Stimulated activated naive B cell treated with anti-CD40 and anti-IgM and Interleukin-4, amounts not matched to agents 10 μg/mL and 1 μg/mL and 100 μg/mL, for 72 hours (primary cell): ENCODE data around the gene ANKHD1.
A peak's percentile ranks its signal among the peaks of the same experiment; 100 is the strongest.
"Not testable (repeated sequence)": the region's sequence is repeated elsewhere in the genome, so short reads cannot be mapped to it uniquely, and the experiment has no call there.

Source experiments
- ATAC-seq, 2 donors: fragments of 150-1000 bp; cut with Tn5 transposase; replicated peaks; 2 replicates each; pipeline ENCODE4 v1.10.0; 2021; ENCODE audit warnings: moderate library complexity in 1 of 2
- DNase-seq: peaks from one replicate; pipeline ENCODE4 v3.0.0; 2021
- H3K27ac Mint-ChIP-seq: one replicate; pipeline ENCODE4 v1.8.0; 2022; ENCODE audit warnings: mild to moderate bottlenecking, mixed read lengths
- H3K27me3 Mint-ChIP-seq, 2 donors: one replicate each; pipeline ENCODE4 v1.8.0; 2022; ENCODE audit warnings: mixed read lengths in 2 of 2
- H3K36me3 Mint-ChIP-seq, 2 donors: one replicate each; pipeline ENCODE4 v1.8.0; 2022; ENCODE audit warnings: mixed read lengths in 2 of 2, mild to moderate bottlenecking in 1 of 2
- H3K4me1 Mint-ChIP-seq, 2 donors: one replicate each; pipeline ENCODE4 v1.8.0; 2022; ENCODE audit warnings: mixed read lengths in 2 of 2, mild to moderate bottlenecking in 1 of 2
- H3K4me3 Mint-ChIP-seq, 2 donors: one replicate each; pipeline ENCODE4 v1.8.0; 2022; ENCODE audit warnings: mild to moderate bottlenecking in 2 of 2, mixed read lengths in 2 of 2, moderate library complexity in 1 of 2
- H3K9me3 Mint-ChIP-seq, 2 donors: one replicate each; pipeline ENCODE4 v1.8.0; 2022; ENCODE audit warnings: mixed read lengths in 2 of 2, mild to moderate bottlenecking in 1 of 2

ANKHD1 gene

DNA sequence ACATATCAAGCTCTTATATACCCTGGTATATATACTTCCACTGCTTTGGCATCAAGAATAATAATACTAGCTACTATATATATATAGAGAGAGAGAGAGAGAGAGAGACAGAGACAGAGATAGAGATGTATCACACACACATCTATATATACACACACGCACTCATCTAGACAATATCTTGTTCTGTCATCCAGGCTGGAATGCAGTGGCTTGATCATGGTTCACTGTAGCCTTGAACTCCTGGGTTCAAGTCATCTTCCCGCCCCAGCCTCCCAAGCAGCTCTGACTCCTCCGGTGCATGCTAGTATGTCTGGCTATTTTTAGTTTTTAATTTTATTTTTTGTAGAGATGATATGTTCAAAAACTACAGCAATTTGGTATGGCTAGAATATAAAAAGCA is 22.5 kb downstream of the ANKHD1 start:
- Mint-ChIP-seq H3K4me1 (peaks cover 22 to 33% of the 10 kb centered on the region in 2 donors), H3K36me3 (peaks cover 24 to 31% of the 10 kb centered on the region in 2 donors), H3K27ac (no peak overlapping the region), H3K27me3 (no peaks in the 10 kb centered on the region), H3K9me3 (no peaks in the 10 kb centered on the region), H3K4me3 (no peak overlapping the region)
- DNase-seq (no peak), ATAC-seq (no peak)

DNA sequence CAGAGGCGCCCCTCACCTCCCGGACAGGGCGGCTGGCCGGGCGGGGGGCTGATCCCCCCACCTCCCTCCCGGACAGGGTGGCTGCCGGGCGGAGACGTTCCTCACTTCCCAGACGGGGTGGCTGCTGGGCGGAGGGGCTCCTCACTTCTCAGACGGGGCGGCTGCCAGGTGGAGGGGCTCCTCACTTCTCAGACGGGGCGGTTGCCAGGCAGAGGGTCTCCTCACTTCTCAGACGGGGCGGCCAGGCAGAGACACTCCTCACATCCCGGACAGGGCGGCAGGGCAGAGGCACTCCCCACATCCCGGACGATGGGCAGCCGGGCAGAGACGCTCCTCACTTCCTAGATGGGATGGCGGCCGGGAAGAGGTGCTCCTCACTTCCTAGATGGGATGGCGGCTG is 26.1 kb downstream of the ANKHD1 start:
- H3K27me3 Mint-ChIP-seq, DNase-seq, ATAC-seq, H3K9me3 Mint-ChIP-seq, H3K4me3 Mint-ChIP-seq, H3K27ac Mint-ChIP-seq: not testable (repeated sequence)
- Mint-ChIP-seq H3K36me3 (peaks cover 8 to 17% of the 10 kb centered on the region in 2 donors), H3K4me1 (peaks cover 11 to 22% of the 10 kb centered on the region in 2 donors)

DNA sequence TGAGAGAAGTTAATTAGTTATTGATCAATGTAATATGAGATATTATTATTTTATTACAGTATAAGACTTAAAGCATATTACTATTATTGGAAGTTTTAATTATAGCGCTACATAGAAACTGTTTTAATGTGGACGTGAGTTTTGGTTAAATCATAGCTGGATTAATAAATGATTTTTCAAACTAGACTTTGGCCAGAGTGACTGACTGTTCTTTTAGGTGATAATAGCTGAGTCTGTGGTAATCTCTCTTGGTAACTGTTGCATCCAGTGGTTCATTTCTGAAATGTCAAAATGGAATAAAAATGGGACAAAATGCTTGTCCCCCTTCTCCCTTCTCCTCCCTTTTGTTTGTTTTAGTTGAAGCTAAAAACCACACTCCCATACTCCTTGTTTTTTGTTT is 28.1 kb downstream of the ANKHD1 start:
- Mint-ChIP-seq H3K4me1 (peaks cover 8 to 11% of the 10 kb centered on the region in 2 donors), H3K27ac (no peak overlapping the region), H3K36me3 (peaks cover 10 to 11% of the 10 kb centered on the region in 2 donors), H3K4me3 (no peak overlapping the region), H3K9me3 (no peaks in the 10 kb centered on the region), H3K27me3 (no peaks in the 10 kb centered on the region)
- ATAC-seq (no peak), DNase-seq (no peak)

DNA sequence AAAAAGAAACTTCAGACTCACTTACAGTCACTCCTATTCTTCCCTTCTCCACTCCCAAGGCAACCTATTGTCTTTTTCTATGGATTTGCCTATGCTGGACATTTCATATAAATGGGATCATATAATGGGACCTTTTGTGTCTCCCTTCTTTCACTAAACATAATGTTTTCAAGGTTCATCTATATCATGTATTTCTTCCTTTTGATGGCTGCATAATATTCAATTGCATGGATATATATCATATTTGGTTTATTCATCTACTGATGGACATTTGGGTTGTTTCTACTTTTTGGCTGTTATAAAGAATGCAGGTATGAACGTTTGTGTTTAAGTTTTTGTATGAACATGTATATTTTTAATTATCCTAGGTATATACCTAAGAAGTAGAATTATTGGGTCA is 30.6 kb downstream of the ANKHD1 start:
- ATAC-seq = no peak
- peaks cover 15 to 17% of the 10 kb centered on the region in 2 donors for H3K36me3 Mint-ChIP-seq
- no peak overlapping the region for H3K4me3 Mint-ChIP-seq
- no peaks in the 10 kb centered on the region for H3K9me3 Mint-ChIP-seq
- H3K27me3 Mint-ChIP-seq = no peaks in the 10 kb centered on the region
- no peak overlapping the region for H3K27ac Mint-ChIP-seq
- no peak for DNase-seq
- H3K4me1 Mint-ChIP-seq = peaks cover 8 to 13% of the 10 kb centered on the region in 2 donors

DNA sequence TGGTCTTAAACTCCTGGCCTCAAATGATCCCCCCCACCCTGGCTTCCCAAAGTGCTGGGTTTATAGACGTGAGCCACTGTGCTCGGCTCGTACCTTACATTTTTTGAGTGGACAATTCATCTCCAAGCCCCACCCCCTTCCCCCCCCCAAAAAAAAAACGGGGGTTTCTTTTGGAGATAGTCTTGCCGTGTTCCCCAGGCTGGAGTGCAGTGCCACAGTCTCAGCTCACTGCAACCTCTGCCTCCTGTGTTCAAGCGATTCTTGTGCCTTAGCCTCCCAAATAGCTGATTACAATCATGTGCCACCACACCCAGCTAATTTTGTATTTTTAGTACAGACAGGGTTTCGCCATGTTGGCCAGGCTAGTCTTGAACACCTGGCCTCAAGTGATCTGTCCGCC is 31.3 kb downstream of the ANKHD1 start:
- H3K4me3 Mint-ChIP-seq = no peak overlapping the region
- no peak for DNase-seq
- no peak overlapping the region for H3K27ac Mint-ChIP-seq
- H3K9me3 Mint-ChIP-seq = no peaks in the 10 kb centered on the region
- no peak for ATAC-seq
- H3K27me3 Mint-ChIP-seq = no peaks in the 10 kb centered on the region
- peaks cover 15 to 19% of the 10 kb centered on the region in 2 donors for H3K36me3 Mint-ChIP-seq
- H3K4me1 Mint-ChIP-seq = peaks cover 8 to 13% of the 10 kb centered on the region in 2 donors

DNA sequence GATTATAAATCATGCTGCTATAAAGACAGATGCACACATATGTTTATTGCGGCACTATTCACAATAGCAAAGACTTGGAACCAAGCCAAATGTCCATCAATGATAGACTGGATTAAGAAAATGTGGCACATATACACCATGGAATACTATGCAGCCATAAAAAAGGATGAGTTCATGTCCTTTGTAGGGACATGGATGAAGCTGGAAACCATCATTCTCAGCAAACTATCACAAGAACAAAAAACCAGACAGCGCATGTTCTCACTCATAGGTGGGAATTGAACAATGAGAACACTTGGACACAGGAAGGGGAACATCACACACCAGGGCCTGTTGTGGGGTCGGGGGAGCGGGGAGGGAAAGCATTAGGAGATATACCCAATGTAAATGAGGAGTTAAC is 55.7 kb downstream of the ANKHD1 start:
- DNase-seq, H3K4me3 Mint-ChIP-seq, H3K27me3 Mint-ChIP-seq, H3K4me1 Mint-ChIP-seq, H3K27ac Mint-ChIP-seq, ATAC-seq: not testable (repeated sequence)
- H3K36me3 Mint-ChIP-seq = peaks cover 45 to 65% of the 10 kb centered on the region in 2 donors
- peaks cover 4 to 11% of the 10 kb centered on the region in 2 donors for H3K9me3 Mint-ChIP-seq

DNA sequence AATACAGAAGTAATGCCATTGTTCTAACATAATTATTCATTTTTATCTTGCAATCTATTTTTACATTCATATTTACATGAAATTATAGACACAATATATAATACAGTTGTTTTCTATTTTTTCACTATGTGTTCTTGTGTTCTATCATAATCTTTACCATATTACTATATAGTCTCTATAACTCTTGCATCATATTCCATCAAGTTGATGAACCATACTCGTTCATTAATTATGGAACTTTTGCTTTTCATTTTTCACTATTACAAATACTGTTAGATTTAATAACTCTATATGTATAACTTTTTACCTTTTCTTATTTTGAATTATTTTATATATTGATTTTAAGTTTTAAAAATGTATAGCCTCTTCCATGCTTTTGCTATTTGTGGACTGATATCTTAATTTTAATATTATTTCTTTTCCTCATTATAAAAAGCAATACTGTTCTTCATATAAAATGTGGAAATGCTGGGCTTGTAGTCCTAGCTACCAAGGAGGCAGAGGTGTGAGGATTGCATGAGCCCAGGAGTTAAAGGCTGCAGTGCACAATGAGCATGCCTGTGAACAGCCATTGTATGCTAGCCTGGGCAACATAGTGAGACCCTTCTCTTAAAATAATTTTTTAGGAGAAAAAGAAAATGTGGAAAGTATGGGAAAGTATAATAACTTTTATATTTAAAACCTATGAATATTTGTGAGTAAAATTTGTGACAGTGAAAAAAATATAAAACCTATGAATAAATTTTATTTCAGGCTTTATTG is 65.5 kb downstream of the ANKHD1 start:
- H3K27ac Mint-ChIP-seq = no peak overlapping the region
- H3K4me3 Mint-ChIP-seq = no peak overlapping the region
- no peaks in the 10 kb centered on the region for H3K9me3 Mint-ChIP-seq
- DNase-seq (no peak), ATAC-seq (no peak)
- peaks cover 11 to 35% of the 10 kb centered on the region in 2 donors for H3K36me3 Mint-ChIP-seq
- no peaks in the 10 kb centered on the region for H3K27me3 Mint-ChIP-seq
- peaks cover 0 to 1% of the 10 kb centered on the region in 2 donors for H3K4me1 Mint-ChIP-seq

DNA sequence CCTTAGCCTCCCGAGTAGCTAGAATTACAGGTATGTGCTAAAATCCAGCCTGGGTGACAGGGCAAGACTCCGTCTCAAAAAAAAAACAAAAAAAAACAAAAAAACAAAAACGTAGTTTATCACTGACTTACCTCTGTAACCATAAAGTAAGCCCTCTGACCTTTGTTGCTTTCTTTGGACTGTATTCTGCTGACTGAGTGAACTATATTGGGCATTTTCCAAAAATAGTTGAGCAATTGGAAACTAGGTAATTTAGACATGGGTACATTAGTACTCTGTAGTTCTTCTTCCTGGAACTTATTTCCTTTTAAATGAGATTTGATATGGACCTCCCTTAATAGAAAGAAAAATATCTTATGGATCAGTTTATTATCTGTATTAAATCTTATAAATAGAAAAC is 66.6 kb downstream of the ANKHD1 start:
- Mint-ChIP-seq H3K9me3 (no peaks in the 10 kb centered on the region), H3K27me3 (no peaks in the 10 kb centered on the region), H3K27ac (no peak overlapping the region), H3K36me3 (peaks cover 9 to 30% of the 10 kb centered on the region in 2 donors), H3K4me3 (no peak overlapping the region), H3K4me1 (no peaks in the 10 kb centered on the region)
- ATAC-seq (no peak), DNase-seq (no peak)

DNA sequence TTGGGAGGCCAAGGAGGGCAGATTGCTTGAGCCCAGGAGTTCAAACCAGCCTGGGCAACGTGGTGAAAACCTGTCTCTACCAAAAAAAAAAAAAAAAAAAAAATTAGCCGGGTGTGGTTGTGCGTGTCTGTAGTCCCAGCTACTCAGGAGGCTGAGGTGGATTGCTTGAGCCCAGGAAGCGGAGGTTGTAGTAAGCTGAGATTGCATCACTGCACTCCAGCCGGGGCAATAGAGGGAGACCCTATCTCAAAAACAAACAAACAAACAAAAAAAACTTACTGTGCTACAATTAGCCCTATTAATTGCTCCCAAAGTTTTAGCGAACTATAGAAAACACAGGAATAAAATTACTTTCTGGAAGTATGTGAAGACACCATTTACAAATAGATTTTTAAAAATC is 67.6 kb downstream of the ANKHD1 start:
- Mint-ChIP-seq H3K27ac (peak overlapping the region; percentile 66), H3K36me3 (peaks cover 12 to 36% of the 10 kb centered on the region in 2 donors)

DNA sequence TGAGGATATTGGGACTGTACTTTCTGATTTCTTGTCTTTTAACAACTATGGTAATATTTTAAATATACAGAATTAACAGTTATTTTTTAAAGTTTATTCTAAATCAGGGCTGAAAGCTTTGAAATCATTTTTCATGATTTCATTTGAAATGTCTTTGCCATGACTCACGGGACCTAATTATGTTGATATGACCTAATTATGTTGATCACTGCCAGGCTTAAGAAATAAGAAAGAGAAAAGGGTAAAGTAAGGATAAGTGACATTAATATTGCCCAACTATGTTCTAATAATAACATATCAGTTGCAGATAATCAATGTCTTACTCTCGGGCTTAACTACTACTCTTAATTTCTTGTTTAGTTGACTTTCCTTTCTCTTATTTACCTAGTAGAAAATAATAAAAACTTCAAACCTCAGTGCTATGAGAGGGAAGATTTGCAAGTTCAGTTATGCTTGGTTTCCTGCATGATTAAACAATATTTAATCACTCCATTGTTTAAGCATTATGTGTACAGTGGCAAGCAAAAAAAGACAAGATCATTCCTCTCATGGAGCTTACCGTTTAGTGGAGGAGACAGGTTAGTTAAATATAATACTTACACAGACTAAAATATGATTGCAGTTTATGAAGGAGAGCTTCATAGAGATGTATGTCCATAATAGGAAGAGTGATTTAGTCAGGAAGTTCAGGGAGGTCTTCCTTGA is 78.8 kb downstream of the ANKHD1 start:
- H3K27me3 Mint-ChIP-seq = no peaks in the 10 kb centered on the region
- ATAC-seq = no peak
- no peaks in the 10 kb centered on the region for H3K4me1 Mint-ChIP-seq
- no peak overlapping the region for H3K27ac Mint-ChIP-seq
- peaks cover 8 to 18% of the 10 kb centered on the region in 2 donors for H3K36me3 Mint-ChIP-seq
- H3K9me3 Mint-ChIP-seq = no peaks in the 10 kb centered on the region
- DNase-seq = no peak
- no peak overlapping the region for H3K4me3 Mint-ChIP-seq

More for the DNA sequence above, 67.6 kb downstream of the ANKHD1 start:
- H3K4me3 Mint-ChIP-seq = no peak overlapping the region
- H3K27me3 Mint-ChIP-seq = no peaks in the 10 kb centered on the region
- no peak for DNase-seq
- H3K4me1 Mint-ChIP-seq = no peaks in the 10 kb centered on the region
- no peak for ATAC-seq
- no peaks in the 10 kb centered on the region for H3K9me3 Mint-ChIP-seq

DNA sequence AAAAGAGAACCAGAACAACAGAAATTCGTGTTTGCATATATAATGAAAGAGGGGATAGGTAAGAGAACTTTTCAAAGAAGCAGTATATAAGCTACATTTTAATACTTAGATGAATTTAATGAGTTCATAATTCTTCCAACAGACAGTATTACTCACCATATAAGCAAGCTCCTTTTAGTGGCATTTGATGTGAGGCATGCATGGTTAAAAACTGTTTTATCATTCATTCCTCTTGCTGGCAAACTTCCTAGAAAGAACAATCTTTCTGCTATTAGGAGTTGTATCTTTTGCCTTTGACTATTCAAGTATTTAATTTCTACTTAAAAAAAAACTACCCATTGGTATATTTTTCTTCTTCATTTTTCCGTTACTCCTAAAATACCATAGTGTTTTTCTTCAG is 80.1 kb downstream of the ANKHD1 start:
- DNase-seq (no peak), ATAC-seq (no peak)
- H3K36me3 Mint-ChIP-seq = peaks cover 8 to 12% of the 10 kb centered on the region in 2 donors
- H3K4me3 Mint-ChIP-seq = no peak overlapping the region
- no peaks in the 10 kb centered on the region for H3K27me3 Mint-ChIP-seq
- no peaks in the 10 kb centered on the region for H3K4me1 Mint-ChIP-seq
- H3K9me3 Mint-ChIP-seq = no peaks in the 10 kb centered on the region
- no peak overlapping the region for H3K27ac Mint-ChIP-seq

DNA sequence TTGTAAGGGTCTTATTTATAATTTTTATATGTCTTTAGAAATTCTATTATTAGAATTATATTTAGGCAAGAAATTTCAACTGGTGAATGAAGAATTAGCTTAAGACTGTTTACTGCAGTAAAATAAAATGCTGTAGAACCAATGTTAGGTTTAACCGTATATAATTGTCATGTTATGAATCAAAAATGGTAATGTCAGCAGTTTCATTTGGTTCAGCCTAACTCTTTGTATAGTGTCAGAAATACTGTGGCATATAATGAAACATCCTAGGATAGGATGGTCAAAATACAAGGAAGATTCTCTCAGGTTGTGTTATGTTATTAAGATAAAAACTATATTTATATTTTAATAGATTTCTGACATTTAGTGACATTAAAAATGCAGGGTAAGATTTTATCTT is 81.4 kb downstream of the ANKHD1 start:
- no peaks in the 10 kb centered on the region for H3K27me3 Mint-ChIP-seq
- DNase-seq = no peak

DNA sequence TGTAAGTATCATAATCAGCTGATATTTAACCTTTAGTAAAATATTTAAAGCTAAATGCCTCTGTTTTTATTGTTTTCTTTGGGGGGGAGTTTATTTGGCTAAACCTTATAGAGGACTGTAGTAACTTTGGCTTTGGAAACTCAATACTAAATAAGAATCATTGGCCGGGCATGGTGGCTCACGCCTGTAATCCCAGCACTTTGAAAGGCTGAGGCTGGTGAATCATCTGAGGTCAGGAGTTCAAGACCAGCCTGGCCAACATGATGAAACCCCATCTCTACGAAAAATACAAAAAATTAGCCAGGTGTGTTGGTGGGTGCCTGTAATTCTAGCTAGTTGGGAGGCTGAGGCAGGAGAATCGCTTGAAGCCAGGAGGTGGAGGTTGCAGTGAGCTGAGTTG is 86.5 kb downstream of the ANKHD1 start:
- H3K9me3 Mint-ChIP-seq, H3K27me3 Mint-ChIP-seq, DNase-seq, H3K27ac Mint-ChIP-seq, H3K4me3 Mint-ChIP-seq, H3K4me1 Mint-ChIP-seq, ATAC-seq: not testable (repeated sequence)
- peaks cover 26 to 30% of the 10 kb centered on the region in 2 donors for H3K36me3 Mint-ChIP-seq

More for the DNA sequence above, 81.4 kb downstream of the ANKHD1 start:
- Mint-ChIP-seq H3K36me3 (peaks cover 11 to 14% of the 10 kb centered on the region in 2 donors), H3K4me3 (no peak overlapping the region), H3K9me3 (no peaks in the 10 kb centered on the region), H3K4me1 (no peaks in the 10 kb centered on the region), H3K27ac (no peak overlapping the region)
- no peak for ATAC-seq

DNA sequence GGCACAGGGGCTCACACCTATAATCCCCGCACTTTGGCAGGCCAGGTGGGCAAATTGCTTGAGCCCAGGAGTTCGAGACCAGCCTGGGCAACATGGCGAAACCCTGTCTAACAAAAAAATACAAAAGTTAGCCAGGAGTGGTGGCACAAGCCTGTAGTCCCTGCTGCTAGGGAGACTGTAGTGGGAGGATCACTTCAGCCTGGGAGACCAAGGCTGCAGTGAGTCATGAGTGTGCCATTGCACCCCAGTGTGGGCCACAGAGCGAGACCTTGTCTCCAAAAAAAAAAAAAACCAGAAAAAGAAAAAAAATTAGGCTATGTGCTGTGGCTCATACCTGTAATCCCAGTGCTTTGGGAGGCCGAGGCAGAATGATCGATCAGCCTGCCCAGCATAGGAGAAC is 87.3 kb downstream of the ANKHD1 start:
- H3K27ac Mint-ChIP-seq = no peak overlapping the region
- DNase-seq (no peak), ATAC-seq (no peak)
- no peaks in the 10 kb centered on the region for H3K9me3 Mint-ChIP-seq
- no peaks in the 10 kb centered on the region for H3K27me3 Mint-ChIP-seq
- H3K36me3 Mint-ChIP-seq = peaks cover 26 to 35% of the 10 kb centered on the region in 2 donors
- H3K4me1 Mint-ChIP-seq = no peaks in the 10 kb centered on the region
- H3K4me3 Mint-ChIP-seq = no peak overlapping the region

DNA sequence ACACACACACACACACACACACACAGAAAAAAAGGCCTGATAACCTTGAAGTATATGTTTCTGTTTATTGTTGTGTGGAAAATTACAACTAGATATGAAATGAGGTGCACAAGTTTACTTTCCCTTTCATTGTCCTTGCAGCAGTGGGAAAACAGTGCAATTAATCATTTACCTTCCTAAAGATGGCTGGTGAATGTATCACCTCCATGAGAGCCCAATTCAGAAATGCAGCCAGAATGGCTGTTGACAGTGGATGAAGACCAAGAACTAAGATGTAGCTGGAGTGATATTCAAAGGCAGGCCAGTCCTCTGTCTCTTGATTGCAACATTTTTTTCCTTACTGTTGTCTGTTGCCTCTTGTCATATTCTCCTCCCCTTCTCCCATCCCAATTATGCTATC is 96.3 kb downstream of the ANKHD1 start:
- peaks cover 16 to 25% of the 10 kb centered on the region in 2 donors for H3K36me3 Mint-ChIP-seq
- H3K27ac Mint-ChIP-seq = no peak overlapping the region

More for the DNA sequence above, 96.3 kb downstream of the ANKHD1 start:
- DNase-seq (no peak), ATAC-seq (no peak)
- Mint-ChIP-seq H3K4me1 (no peaks in the 10 kb centered on the region), H3K27me3 (no peaks in the 10 kb centered on the region), H3K9me3 (no peaks in the 10 kb centered on the region), H3K4me3 (no peak overlapping the region)
